Measurements from ENCODE around the gene FRMD7.
"Not testable (repeated sequence)": the region's sequence is repeated elsewhere in the genome, so short reads cannot be mapped to it uniquely, and the experiment has no call there.

The FRMD7 gene

GRCh38 chrX:132093239-132093860 lies 34.5 kb downstream of the FRMD7 start:
- DNase-seq: no peak

GRCh38 chrX:132092439-132093065 lies 35.3 kb downstream of the FRMD7 start:
- DNase-seq: peak; percentile 40

GRCh38 chrX:132090403-132091159 lies 37.2 kb downstream of the FRMD7 start:
- DNase-seq: no peak

GRCh38 chrX:132088864-132089263 lies 39.0 kb downstream of the FRMD7 start:
- no peak for DNase-seq

- DNase-seq: no peak
Observed at GRCh38 chrX:132086672-132087071, 41.1 kb downstream of the FRMD7 start.

GRCh38 chrX:132085786-132086185 lies 42.0 kb downstream of the FRMD7 start:
- no peak for DNase-seq

- DNase-seq: no peak
Observed at GRCh38 chrX:132077912-132078311, 49.9 kb downstream of the FRMD7 start.

GRCh38 chrX:132077414-132077813 lies 50.4 kb downstream of the FRMD7 start:
- DNase-seq: no peak

GRCh38 chrX:132071254-132071653 lies 56.6 kb downstream of the FRMD7 start:
- DNase-seq: peak; percentile 4

- no peak for DNase-seq
Observed at GRCh38 chrX:132068405-132068804, 59.4 kb downstream of the FRMD7 start.

- no peak for DNase-seq
Observed at GRCh38 chrX:132063862-132064261, 64.0 kb downstream of the FRMD7 start.

GRCh38 chrX:132063334-132063733 lies 64.5 kb downstream of the FRMD7 start:
- no peak for DNase-seq

- DNase-seq: no peak
Observed at GRCh38 chrX:132059973-132060540, 67.8 kb downstream of the FRMD7 start.

- DNase-seq: no peak
Observed at GRCh38 chrX:132058975-132059374, 68.8 kb downstream of the FRMD7 start.

- no peak for DNase-seq
Observed at GRCh38 chrX:132058050-132058449, 69.8 kb downstream of the FRMD7 start.

- not testable (repeated sequence) for DNase-seq
Observed at GRCh38 chrX:132051778-132052177, 76.0 kb downstream of the FRMD7 start.

- no peak for DNase-seq
Observed at GRCh38 chrX:132046533-132046932, 81.3 kb downstream of the FRMD7 start.

- DNase-seq: no peak
Observed at GRCh38 chrX:132045456-132045855, 82.4 kb downstream of the FRMD7 start.

- DNase-seq: no peak
Observed at GRCh38 chrX:132044953-132045352, 82.9 kb downstream of the FRMD7 start.

GRCh38 chrX:132043977-132044376 lies 83.8 kb downstream of the FRMD7 start:
- no peak for DNase-seq

- no peak for DNase-seq
Observed at GRCh38 chrX:132041015-132041414, 86.8 kb downstream of the FRMD7 start.

- DNase-seq: no peak
Observed at GRCh38 chrX:132040066-132040465, 87.8 kb downstream of the FRMD7 start.

- peak; percentile 3 for DNase-seq
Observed at GRCh38 chrX:132037479-132037993, 90.3 kb downstream of the FRMD7 start.

GRCh38 chrX:132034648-132035047 lies 93.2 kb downstream of the FRMD7 start:
- DNase-seq: no peak
